Measurements from ENCODE around the gene SPINT2.

- TF ChIP-seq, protein P1, sequence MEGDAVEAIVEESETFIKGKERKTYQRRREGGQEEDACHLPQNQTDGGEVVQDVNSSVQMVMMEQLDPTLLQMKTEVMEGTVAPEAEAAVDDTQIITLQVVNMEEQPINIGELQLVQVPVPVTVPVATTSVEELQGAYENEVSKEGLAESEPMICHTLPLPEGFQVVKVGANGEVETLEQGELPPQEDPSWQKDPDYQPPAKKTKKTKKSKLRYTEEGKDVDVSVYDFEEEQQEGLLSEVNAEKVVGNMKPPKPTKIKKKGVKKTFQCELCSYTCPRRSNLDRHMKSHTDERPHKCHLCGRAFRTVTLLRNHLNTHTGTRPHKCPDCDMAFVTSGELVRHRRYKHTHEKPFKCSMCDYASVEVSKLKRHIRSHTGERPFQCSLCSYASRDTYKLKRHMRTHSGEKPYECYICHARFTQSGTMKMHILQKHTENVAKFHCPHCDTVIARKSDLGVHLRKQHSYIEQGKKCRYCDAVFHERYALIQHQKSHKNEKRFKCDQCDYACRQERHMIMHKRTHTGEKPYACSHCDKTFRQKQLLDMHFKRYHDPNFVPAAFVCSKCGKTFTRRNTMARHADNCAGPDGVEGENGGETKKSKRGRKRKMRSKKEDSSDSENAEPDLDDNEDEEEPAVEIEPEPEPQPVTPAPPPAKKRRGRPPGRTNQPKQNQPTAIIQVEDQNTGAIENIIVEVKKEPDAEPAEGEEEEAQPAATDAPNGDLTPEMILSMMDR (IDR thresholded peaks at IDR 0.05; ENCODE audit: poor library complexity, severe bottlenecking): no peak
- TF ChIP-seq SMC3 (conservative IDR thresholded peaks at IDR 0.05; ENCODE audit: poor library complexity) (no peak), EP300 (conservative IDR thresholded peaks at IDR 0.05; ENCODE audit: poor library complexity, severe bottlenecking) (no peak), RAD21 (conservative IDR thresholded peaks at IDR 0.05) (no peak), POLR2AphosphoS5 (IDR thresholded peaks at IDR 0.05) (no peak)
These were observed 34.7 kb downstream of the SPINT2 start for GRCh38 chr19:38298821-38299680.
